Activated CD4-positive, alpha-beta T cell treated with anti-CD3 and anti-CD28 coated beads for 4 hours (primary cell): Measurements from ENCODE around the gene RADIL.
A peak's percentile ranks its signal among the peaks of the same experiment; 100 is the strongest.
"Not testable (repeated sequence)": the region's sequence is repeated elsewhere in the genome, so short reads cannot be mapped to it uniquely, and the experiment has no call there.

Experiments
- DNase-seq, 2 donors: peaks; one replicate each; pipeline ENCODE4 v3.0.0-alpha.2; 2020

RADIL gene

GRCh38 chr7:4808026-4808425 is 75.5 kb downstream of the RADIL start:
- DNase-seq: no peak

- DNase-seq: no peak
These were observed 75.9 kb downstream of the RADIL start for GRCh38 chr7:4807598-4808016.

- no peak for DNase-seq
These were observed 76.4 kb downstream of the RADIL start for GRCh38 chr7:4806983-4807597.

DNA sequence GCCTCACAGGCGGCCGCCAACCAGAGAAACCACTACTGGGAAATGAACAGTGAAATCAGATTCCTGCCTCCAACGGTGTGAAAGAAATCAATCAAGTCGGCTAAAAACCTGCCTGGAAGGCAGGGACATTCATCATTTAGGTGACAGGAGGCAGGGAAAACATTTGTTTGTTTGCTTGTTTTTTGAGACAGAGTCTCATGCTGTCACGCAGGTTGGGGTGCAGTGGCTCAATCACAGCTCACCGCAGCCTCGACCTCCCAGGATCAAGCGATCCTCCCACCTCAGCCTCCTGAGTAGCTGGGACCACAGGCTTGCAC is 77.6 kb downstream of the RADIL start:
- no peak for DNase-seq

DNA sequence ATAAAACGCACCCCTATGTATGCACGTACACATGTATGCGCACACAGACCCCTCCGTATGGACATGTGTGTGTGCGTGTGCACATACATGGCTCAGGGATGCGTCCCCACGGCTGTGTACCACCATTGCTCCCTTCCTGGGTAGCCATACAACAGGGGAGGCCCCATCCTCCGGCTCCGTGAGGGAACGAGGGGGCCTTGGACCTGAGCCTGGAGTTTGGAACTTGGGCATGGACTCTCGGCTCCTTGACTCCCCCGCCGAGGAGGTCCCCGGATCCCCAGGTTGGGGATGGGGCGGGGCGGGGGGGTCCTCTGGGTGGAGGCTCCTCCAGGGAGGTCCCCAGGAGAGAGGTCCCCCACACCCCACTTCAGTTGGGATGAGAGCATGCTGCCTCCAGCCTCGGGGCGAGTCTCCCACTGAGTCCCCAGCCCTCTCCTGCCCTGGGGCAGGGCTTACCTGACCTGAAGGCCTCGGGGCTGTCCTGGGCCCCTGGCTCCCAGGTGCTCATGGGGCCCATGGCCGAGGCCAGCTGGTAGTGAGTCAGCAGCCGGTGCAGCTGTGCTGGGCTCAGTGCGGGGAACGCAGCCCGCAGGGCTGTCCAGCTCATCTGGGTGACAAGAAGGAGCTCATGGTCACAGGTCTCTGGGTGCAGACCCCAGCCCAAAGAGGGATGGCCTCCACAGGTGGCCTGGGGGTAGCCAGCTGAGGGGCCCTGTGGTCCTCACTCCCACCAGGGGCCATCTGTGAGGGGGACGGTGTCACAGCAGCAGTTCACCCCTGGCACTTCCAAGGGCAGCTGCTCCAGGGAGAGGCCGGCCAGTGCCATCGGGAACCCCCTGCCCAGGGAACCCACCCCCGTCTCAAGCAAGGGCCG is 78.2 kb downstream of the RADIL start:
- DNase-seq: no peak

GRCh38 chr7:4803397-4804241 is 79.9 kb downstream of the RADIL start:
- DNase-seq: no peak

DNA sequence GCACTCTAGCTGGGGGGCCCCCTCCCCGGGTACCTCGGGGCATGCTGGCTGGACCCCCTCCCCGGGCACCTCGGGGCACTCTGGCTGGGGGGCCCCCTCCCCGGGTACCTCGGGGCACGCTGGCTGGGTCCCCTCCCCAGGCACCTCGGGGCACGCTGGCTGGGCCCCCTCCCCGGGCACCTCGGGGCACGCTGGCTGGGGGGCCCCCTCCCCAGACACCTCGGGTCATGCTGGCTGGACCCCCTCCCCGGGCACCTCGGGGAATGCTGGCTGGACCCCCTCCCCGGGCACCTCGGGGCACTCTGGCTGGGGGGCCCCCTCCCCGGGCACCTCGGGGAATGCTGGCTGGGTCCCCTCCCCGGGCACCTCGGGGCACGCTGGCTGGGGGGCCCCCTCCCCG is 80.9 kb downstream of the RADIL start:
- not testable (repeated sequence) for DNase-seq

DNA sequence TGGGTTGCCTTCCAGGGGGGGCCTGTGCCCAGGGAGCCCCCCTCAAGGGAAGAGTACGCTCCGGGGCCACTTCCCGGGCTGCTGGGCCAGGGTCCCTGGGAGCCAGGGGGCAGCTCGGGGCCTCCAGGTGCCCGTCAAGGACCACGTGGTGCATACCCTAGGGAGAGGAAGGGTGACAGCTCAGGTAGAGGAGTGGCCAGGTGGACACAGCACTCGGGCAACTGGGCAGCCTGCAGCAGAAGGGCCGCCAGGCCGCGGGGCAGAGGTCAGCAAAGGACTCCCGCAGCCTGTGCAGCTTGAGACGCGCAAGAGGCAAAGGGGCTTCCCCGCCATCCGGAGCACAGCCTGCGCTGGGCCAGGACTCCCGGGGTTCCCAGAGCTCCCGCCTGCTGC is 81.7 kb downstream of the RADIL start:
- no peak for DNase-seq

DNA sequence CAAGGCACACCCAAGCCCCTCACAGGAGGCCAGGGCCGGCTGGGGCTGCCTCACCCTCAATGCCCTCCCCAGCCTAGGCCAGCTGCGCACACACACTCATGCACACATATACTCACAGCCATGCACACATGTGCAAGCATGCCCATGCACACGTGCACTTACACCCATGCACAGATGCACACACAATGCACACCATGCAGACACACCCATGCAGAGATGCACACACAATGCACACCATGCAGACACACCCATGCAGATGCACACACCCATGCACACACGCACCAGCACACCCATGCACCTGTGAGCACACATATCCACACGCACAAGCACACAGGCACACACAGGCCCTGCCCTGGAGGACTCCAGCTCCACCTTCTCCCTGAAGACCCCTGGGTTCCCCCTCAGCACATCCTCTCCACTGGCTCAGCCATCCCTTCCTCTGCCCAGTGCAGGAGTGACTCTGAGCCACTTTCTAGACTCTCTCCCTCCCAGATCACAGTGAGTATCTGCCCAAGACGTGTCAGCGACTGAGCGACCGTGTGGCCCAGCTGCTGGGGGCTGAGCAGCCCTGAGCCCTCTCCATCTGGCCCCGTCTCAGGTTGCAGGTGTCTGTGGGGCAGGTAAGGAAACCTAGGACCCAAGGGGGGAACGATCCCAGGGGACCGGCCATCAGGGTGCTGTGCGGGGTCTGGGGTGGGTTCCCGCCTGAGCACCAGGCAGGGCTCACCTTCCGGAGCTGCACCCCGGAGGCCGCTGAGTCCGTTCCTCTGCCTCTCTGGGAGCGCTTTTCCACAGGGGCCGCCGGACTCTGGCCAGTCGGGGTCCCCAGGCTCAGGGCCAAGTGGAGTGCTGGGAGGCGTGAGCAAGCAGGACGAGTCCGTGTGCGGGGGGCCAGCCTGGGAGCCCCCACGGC is 82.3 kb downstream of the RADIL start:
- no peak for DNase-seq

DNA sequence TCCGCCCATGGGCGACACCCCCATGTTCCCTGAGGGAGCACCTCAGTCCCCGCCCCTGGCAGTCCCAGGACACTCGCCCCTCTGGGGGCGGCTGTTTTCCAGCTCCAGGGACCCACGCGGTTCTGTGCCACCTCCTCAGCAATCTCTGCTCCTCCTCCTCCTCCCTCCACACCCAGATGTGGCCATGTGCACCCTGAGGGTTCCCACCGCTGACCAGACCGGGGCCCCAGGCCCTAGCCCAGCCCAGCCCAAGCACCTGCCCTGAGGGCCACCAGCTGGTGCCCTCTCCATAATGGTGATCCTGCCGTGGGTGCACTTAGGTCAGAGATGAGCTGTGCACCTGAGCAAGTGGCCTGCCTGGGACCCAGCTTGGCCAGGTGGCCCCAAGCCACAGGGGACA is 83.0 kb downstream of the RADIL start:
- DNase-seq: no peak

GRCh38 chr7:4799508-4800268 is 83.8 kb downstream of the RADIL start:
- DNase-seq: no peak

GRCh38 chr7:4798706-4799235 is 84.7 kb downstream of the RADIL start:
- DNase-seq: no peak

DNA sequence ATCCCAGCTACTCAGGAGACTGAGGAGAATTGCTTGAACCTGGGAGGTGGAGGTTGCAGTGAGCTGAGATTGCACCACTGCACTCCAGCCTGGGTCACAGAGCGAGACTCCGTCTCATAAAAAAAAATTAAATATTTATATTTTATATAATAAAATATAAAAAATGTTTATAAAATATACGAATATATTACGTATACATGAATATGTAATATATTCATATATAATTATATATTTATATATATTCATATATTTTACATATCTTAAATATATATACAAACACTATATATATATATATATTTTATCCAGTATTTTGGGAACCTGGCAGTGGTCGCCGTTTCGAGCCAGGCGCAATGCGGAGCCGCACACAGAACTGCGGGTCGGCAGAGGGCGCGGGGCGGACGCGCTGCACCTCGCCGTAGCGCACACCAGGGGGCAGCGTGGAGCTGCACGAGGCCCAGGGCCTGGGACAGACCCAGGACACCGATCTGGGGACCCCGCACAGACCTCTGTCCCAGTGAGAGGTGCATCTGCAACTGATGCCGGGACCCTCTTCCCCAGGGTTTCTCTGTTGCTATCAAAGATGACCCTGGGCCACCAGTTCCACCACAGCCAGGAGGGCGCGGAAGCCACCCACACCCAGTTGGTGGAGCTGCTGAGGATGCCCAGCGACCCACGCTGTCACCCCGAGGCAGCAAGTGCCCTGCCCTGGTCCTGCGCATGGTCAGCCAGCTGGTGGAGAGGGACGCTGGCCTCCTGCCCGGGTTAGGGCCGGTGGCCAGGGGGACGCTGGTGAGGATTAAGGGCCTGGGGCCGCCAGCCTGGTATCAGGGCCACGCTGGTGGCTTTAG is 85.4 kb downstream of the RADIL start:
- peak; percentile 38 to 51 for DNase-seq

DNA sequence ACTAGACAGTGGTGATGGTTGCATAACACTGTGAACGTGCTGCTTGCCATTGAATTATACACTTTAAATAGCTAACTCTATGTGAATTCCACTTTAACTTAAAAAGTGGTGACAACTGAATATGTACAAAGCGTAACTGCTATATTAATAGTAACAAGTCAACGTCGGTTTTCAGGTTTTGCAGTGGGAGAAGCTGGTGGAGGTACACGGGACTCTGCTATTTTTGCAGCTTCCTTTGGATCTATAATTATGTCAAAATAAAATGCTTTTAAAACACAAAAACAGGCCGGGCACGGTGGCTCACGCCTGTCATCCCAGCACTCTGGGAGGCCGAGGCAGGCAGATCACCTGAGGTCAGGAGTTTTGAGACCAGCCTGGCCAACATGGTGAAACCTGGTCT is 87.1 kb downstream of the RADIL start:
- no peak for DNase-seq

- no peak for DNase-seq
These were observed 88.7 kb downstream of the RADIL start for GRCh38 chr7:4794591-4795350.

GRCh38 chr7:4794171-4794570 is 89.3 kb downstream of the RADIL start:
- DNase-seq: not testable (repeated sequence)

- not testable (repeated sequence) for DNase-seq
These were observed 90.0 kb downstream of the RADIL start for GRCh38 chr7:4793385-4793993.

- DNase-seq: no peak
These were observed 90.9 kb downstream of the RADIL start for GRCh38 chr7:4792537-4793126.
